Measurements from ENCODE around the gene FRMD4A.
"Not testable (repeated sequence)": the region's sequence is repeated elsewhere in the genome, so short reads cannot be mapped to it uniquely, and the experiment has no call there.

FRMD4A gene

DNA sequence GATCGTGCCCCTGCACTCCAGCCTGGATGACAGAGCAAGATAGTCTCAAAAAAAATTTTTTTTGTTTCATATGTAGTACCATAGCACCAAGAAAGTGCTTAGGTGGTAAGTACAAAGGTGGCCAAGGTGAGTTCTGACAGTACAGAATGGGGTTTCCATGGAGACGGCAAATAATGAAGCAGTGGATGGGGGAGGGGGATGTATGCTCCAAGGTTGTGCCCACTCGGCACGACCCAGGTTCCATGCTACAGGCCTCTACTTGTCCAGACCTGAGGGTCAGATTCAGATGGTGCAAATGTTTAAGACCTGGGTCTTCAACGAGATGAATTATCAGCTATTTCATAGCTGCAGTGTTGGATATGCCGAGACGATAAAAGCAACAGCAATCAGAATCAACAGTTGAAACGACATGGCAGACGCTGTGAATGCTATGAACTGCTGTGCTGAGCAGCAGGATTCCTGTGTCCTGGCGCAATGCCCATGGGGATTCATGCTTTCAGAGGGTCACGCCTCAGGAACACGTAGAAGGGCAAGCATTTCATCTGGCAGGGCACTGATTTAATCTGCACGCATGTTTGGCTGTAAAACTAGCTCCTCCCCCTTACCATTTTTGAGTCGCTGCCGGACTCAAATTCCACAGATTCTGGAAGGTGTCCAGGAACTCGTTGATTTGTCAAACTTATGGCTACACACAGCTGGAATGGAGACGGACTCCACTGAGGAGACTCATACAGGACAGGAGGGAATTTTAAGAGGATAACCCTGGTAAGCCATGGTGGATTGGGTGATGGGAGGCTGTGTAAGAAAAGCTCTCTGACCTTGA lies 256.5 kb downstream of the FRMD4A start:
- no peak overlapping the region for H3K4me3 Mint-ChIP-seq
- peaks cover 14 to 21% of the 10 kb centered on the region in 2 donors for H3K9me3 Mint-ChIP-seq
- ATAC-seq (no peak), DNase-seq (no peak)
- no peaks in the 10 kb centered on the region for H3K27me3 Mint-ChIP-seq
- H3K27ac Mint-ChIP-seq: no peak overlapping the region
- H3K4me1 Mint-ChIP-seq: no peaks in the 10 kb centered on the region

DNA sequence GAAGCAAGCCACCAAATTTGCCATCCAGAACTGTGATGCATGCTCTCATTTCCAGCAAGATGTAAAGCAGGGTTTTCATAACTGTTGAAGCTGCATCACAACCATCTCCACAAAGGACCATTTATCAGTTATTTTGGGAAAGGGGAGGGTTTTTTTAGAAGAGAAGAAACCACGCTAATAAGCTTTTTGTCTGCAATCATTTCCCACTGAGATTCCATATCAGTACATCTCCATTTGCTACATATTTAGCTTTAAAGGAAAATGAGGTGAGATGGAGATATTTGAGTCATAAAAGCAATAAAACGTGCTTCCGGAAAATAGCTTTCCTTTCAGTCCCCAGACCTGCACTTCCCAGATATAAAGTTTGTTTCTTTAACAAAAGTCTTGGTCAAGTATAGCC lies 258.2 kb downstream of the FRMD4A start:
- Mint-ChIP-seq H3K27me3 (no peaks in the 10 kb centered on the region), H3K9me3 (peaks cover 0 to 11% of the 10 kb centered on the region in 2 donors), H3K27ac (no peak overlapping the region), H3K4me3 (no peak overlapping the region), H3K4me1 (no peaks in the 10 kb centered on the region)
- ATAC-seq (no peak), DNase-seq (no peak)

DNA sequence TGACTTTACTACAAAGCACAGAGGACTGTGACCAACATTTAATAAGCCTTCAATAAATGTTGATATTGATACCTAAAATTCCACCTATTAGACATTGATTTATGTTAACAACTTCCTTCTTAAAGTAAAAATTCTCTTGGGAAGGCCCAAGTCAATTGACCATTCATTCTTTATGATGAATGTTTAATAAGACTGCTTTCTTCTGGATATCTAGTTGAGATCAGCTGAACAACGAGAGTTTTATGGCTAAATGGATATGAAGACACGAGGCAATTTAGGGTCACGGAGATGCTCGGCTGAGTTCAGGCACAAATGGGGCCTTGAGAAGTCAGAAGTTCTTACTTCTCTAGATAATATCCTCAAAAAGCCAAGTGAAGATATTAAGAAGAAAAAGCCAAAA lies 258.8 kb downstream of the FRMD4A start:
- H3K4me1 Mint-ChIP-seq: no peaks in the 10 kb centered on the region
- H3K4me3 Mint-ChIP-seq: no peak overlapping the region
- no peaks in the 10 kb centered on the region for H3K27me3 Mint-ChIP-seq
- DNase-seq (no peak), ATAC-seq (no peak)
- peaks cover under 1 to 8% of the 10 kb centered on the region in 2 donors for H3K9me3 Mint-ChIP-seq
- no peak overlapping the region for H3K27ac Mint-ChIP-seq

DNA sequence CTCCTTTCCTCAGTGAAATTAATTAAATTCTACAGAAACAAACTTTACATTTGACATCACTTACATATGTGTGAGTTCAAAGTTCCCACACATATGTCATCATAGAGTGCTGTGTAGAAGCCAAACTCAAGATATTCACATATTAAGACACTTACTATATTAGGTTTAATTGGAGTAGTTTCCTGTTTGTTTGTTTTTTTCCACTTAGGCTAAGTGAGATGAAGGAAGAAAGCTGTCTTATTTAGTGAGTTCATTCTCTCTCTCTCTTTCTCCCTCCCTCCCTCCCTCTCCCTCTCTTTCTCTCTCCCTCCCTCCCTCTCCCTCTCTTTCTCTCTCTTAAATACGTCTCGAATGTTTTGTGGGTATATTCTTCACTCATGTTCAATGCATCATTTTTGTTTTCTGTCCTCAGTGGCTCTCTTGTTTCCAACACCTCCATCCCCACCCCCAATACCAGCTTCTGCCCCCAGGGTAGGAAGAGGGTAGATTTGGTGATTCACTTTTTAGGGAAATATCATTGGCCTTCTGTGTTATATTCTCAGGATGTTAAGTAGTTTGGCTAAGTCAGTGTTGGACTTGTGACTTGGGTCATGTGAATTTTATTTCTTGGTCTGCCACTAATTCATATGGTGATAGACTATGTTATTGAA lies 262.0 kb downstream of the FRMD4A start:
- Mint-ChIP-seq H3K9me3 (peaks cover 8 to 11% of the 10 kb centered on the region in 2 donors), H3K27me3 (no peaks in the 10 kb centered on the region), H3K4me3 (no peak overlapping the region), H3K27ac (no peak overlapping the region), H3K4me1 (no peaks in the 10 kb centered on the region)
- ATAC-seq (no peak), DNase-seq (no peak)

DNA sequence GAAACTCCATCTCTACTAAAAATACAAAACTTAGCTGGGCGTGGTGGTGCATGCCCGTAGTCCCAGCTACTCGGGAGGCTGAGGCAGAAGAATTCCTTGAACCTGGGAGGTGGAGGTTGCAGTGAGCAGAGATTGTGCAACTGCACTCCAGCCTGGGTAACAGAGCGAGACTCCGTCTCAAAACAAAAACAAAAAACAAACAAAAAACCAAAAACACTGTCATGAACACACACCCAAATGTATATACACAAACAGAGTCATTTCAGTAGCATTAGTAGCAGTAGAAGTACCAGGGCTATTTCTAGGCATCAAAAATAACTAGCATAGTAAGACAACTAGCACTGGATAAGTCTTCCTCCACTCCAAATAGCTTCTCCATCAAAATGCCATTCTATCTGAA lies 263.1 kb downstream of the FRMD4A start:
- H3K27ac Mint-ChIP-seq: not testable (repeated sequence)

DNA sequence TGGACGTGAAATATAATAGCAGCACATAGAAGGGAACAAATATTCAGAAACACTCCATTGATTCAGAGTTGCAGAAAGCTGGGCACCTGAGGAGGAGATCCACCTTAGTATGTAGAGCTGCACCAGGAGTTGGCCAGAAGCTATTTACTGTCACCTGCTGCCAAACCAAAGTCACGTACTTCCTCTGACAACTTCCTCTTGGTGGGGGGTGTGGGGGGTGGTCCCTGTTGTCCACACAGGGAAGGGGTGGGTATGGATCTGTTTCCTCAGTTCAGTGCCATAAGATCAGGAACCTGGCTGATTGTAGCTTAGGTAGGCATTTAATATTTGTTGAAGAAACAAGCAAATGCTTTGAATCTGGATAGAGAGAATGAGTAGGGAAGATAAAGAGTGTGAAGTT lies 264.6 kb downstream of the FRMD4A start:
- H3K4me3 Mint-ChIP-seq: no peak overlapping the region
- H3K27me3 Mint-ChIP-seq: no peaks in the 10 kb centered on the region
- ATAC-seq: no peak
- H3K4me1 Mint-ChIP-seq: no peaks in the 10 kb centered on the region
- DNase-seq: no peak
- peaks cover 0 to 11% of the 10 kb centered on the region in 2 donors for H3K9me3 Mint-ChIP-seq
- H3K27ac Mint-ChIP-seq: no peak overlapping the region

More for the DNA sequence above, 263.1 kb downstream of the FRMD4A start:
- DNase-seq, H3K4me3 Mint-ChIP-seq, H3K27me3 Mint-ChIP-seq, H3K4me1 Mint-ChIP-seq, ATAC-seq: not testable (repeated sequence)
- peaks cover 0 to 11% of the 10 kb centered on the region in 2 donors for H3K9me3 Mint-ChIP-seq

DNA sequence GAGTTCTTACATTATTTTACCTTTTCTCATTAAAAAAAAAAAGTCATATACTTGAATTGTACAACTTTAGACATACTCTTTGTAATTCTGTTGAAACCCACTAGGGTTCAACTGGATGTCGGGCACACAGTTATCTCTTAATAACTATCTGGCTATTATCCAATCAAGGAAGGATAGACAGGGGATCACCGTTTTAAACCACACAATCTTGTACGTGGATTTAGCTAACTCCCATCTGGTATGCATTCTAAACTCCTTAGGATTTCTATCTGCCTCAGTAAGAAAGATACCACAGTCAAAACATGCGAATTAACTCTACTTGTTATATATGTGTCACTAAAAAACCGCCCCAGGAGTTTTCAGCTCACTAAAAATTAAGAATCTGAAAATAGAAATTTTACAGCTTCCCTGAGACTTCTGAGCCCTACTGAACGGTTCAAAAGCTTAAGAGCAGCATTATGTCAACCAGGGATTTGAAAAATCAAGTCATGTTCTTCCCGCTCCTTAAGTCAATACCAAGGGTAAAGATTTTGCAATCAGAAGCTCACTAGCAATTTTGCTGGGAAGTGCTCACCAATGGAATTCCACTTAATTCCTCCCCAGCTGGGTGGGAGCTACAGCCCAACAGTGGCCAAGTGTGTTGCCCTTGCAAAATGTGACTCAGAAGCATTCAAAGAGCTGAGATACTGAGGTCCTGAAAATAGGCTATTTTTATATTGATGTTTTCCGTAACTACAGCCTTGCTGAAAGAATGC lies 267.0 kb downstream of the FRMD4A start:
- H3K27me3 Mint-ChIP-seq: no peaks in the 10 kb centered on the region
- H3K9me3 Mint-ChIP-seq: peaks cover 0 to 11% of the 10 kb centered on the region in 2 donors
- H3K4me3 Mint-ChIP-seq: no peak overlapping the region
- H3K27ac Mint-ChIP-seq: no peak overlapping the region
- no peak for ATAC-seq
- DNase-seq: no peak
- no peaks in the 10 kb centered on the region for H3K4me1 Mint-ChIP-seq

DNA sequence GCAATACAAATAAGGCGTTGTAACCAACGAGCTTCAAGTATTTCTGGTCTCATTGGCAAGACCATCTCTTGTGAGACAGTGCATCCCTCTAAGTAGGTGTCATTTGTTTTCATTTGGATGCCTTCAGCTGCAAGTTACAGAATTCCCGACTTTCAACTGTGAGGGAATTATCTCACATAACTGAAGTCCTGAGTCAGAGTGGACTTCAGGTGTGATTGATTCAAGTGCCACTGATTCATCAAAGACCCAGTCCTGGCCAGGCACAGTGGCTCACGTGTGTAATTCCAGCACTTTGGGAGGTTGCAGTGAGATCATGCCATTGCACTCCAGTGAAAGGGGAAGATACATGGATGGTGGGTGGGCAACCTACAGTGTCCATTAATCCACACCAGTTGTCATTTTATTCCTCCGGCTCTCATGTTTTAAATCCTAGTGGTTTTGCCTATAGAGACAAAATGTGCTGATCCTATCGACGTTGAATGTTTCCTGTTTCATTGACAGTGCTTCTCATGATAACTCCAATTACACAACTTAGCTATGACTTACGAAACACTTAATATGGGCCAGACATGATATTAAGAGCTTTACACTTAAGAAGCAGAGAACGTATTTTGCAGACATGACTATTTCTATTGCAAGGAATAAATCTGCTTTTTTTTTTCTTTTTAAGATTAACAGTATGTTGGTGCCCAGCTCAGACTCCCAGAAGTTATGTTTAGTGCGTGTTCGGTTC lies 268.0 kb downstream of the FRMD4A start:
- Mint-ChIP-seq H3K4me3 (no peak overlapping the region), H3K4me1 (no peaks in the 10 kb centered on the region)

DNA sequence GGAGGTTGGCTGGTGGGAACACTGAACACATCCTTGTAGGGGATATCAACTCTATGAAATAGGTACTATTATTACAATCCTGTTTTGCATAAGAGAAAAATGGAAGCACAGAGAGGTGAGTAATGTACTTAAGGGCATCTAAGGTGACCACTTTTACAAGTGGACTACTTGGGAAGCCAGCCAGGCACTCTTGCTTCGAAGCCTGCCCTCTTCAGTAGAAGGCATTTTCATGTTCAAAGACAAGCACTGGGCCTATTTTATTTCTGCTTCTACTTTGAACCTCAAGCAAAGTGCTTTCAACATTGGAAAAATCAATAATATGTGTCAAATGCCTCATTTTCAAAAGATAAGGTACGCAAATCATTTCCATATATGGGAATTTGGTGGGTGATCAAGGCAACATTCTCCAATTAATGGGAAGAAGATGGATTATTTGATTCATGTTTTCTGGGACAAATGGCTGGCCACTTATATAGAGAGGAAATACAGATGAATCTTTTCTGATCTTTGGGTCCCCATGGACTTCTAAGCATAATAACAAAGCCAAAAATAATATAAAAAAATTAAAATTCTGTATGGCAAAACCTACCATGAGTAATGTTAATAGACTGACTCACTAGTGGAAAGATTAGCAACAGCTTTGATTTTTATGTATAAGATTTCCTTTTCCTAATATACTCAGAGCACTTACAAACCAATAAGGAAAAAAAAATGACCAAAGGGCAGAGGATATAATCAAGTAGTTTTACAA lies 270.2 kb downstream of the FRMD4A start:
- H3K27me3 Mint-ChIP-seq: no peaks in the 10 kb centered on the region
- peak overlapping the region in 1 of 2 donors; percentile 12 for H3K27ac Mint-ChIP-seq
- H3K4me3 Mint-ChIP-seq: no peak overlapping the region
- no peak for ATAC-seq
- peaks cover 0 to 1% of the 10 kb centered on the region in 2 donors for H3K9me3 Mint-ChIP-seq
- H3K4me1 Mint-ChIP-seq: no peaks in the 10 kb centered on the region
- DNase-seq: no peak

More for the DNA sequence above, 268.0 kb downstream of the FRMD4A start:
- DNase-seq: no peak
- Mint-ChIP-seq H3K9me3 (peaks cover 0 to 11% of the 10 kb centered on the region in 2 donors), H3K27ac (no peak overlapping the region), H3K27me3 (no peaks in the 10 kb centered on the region)
- no peak for ATAC-seq

DNA sequence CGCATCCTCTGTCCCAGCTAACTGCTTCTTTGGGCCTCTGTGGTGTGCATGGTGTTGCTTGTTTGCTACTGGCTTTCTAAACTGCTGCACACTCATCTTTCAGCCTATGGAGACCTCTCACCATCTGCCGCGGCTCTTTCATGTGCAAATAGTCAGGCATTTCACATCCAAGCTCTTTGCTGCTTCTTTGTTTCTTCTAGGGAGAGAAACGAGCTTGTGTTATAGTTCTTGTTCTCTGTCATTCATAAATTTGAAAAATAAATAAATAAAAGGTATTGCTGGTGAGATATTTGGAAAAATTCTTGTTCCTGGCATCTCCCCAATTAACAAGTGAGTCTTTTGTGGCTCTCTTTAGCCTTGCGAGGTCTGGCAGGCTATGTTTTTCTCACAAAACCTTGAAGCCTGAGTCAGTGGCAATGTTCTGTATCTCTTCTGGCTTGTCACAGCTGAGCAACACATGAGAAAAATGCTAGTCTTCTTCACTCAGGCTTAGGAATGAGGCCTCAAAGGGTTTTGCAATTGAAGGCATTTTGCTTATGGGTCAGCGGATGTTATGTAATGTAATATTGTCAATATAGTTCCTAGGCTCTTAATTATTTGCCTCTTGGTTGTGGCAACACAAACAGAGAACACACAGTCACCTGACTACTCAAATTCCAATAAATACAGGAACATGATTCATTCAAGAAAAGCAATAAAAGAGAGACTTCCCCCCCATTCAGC lies 274.0 kb downstream of the FRMD4A start:
- H3K4me3 Mint-ChIP-seq: no peak overlapping the region
- peaks cover 10 to 37% of the 10 kb centered on the region in 2 donors for H3K9me3 Mint-ChIP-seq
- no peaks in the 10 kb centered on the region for H3K4me1 Mint-ChIP-seq
- H3K27ac Mint-ChIP-seq: peak overlapping the region in 1 of 2 donors; percentile 90
- H3K27me3 Mint-ChIP-seq: no peaks in the 10 kb centered on the region
- no peak for ATAC-seq
- DNase-seq: no peak

DNA sequence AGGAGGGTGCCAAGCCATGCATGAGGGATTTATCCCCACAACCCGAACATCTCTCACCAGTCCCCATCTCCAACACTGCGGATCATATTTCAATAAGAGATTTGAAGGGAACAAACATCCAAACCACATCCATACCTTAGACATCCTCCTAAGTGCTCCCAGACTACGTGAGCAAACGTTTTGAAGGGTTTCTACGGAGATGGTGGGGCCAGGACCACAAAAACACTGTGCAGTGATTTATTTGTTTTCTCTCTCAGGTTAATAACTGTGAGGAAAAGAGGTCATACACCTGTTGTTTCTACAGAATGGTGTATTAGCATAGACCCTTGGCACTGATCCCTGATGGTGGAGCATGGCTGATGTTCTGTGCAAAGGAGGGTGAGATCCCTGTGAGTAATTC lies 277.8 kb downstream of the FRMD4A start:
- no peak overlapping the region for H3K4me3 Mint-ChIP-seq
- H3K4me1 Mint-ChIP-seq: no peaks in the 10 kb centered on the region
- H3K27ac Mint-ChIP-seq: no peak overlapping the region
- H3K9me3 Mint-ChIP-seq: peaks cover 11 to 43% of the 10 kb centered on the region in 2 donors
- H3K27me3 Mint-ChIP-seq: no peaks in the 10 kb centered on the region
- DNase-seq (no peak), ATAC-seq (no peak)

DNA sequence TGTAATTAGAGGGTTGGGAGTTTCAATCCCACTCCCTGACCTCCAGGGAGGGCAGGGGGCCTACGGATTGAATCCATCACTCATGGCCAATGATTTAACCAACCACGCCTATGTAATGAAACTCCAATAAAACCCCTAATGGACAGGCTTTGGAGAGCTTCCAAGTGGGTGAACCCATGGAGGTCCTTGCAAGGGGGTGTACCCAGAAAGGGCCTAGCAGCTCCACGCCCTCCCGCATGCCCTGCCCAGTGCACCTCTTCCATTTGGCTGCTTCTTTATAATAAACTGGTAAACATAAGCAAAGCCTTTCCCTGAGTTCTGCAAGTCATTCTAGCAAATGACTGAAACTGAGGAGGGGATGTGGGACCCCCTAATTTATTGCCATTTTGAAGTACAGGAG lies 280.1 kb downstream of the FRMD4A start:
- no peak for DNase-seq
- no peak overlapping the region for H3K4me3 Mint-ChIP-seq
- peaks cover 11 to 43% of the 10 kb centered on the region in 2 donors for H3K9me3 Mint-ChIP-seq
- H3K27me3 Mint-ChIP-seq: no peaks in the 10 kb centered on the region
- H3K4me1 Mint-ChIP-seq: no peaks in the 10 kb centered on the region
- no peak for ATAC-seq
- no peak overlapping the region for H3K27ac Mint-ChIP-seq

DNA sequence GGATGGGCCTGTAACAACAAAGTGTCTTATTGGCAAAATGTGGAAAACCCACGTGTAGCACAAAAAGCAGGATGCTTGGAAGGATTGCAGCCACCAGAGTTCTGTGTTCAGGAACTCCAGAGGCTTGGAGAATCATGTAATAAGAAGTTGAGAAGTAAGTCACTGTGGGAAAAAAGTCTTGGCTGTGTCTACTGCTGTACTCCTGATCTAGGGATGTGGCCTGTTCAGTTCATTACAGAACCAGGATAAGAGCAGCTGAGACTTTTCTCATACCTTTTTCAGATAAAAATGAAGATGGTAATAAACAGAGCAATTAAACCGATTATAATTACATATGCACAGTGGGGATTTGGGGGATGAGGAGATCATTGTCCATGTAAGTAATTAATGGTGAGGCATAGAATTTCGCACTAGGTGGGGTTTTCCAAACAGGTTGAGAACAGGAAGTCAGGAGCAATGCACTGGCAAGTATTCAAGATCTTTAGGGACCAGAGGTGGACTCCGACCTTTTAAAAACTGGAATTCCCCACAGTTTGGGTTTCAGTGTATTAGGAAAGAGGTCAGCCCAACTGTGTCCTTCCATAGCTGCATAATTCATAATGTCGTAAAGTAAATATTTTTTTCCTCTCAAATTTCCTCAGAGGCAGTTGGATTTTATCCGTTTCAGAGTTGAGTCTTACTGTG lies 281.7 kb downstream of the FRMD4A start:
- Mint-ChIP-seq H3K4me3 (no peak overlapping the region), H3K4me1 (no peaks in the 10 kb centered on the region), H3K9me3 (peaks cover 11 to 27% of the 10 kb centered on the region in 2 donors), H3K27me3 (no peaks in the 10 kb centered on the region), H3K27ac (no peak overlapping the region)
- ATAC-seq (no peak), DNase-seq (no peak)

DNA sequence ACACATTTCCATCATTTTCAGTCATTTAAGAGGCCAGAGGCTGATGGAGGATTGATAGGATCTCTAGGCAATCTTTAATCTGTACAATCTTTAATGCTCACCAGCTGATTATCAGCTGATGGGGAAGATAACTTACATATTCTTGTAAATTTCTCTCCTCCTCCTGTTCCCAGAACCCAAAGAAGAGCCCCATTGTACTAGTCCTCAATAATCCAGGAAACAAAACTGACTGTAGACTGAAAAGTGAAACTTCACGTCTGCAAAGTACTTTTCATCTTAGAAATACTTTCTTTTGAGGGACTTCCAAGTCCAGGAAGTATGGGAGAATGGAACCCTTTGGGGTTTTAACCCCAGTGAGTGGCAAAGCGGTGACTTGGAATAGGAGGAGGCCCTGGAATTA lies 283.3 kb downstream of the FRMD4A start:
- H3K27ac Mint-ChIP-seq: no peak overlapping the region
- no peak overlapping the region for H3K4me3 Mint-ChIP-seq
- H3K9me3 Mint-ChIP-seq: peaks cover 8 to 12% of the 10 kb centered on the region in 2 donors
- no peak for ATAC-seq
- H3K27me3 Mint-ChIP-seq: no peaks in the 10 kb centered on the region
- H3K4me1 Mint-ChIP-seq: no peaks in the 10 kb centered on the region
- no peak for DNase-seq

Measured in stimulated activated naive CD8-positive, alpha-beta T cell treated with anti-CD3 and anti-CD28 coated beads, Interleukin-15, amount 100 ng/mL, for 72 hours (primary cell).